Camera-type eye (tissue), 1 donor: ENCODE results near the gene NENF. TPM values are rescaled to one million over a fixed set of nuclear protein-coding genes. Genes with fewer than 3 reads are reported as not detected.

Experiments
- total RNA-seq: library from RNA; depleted of rRNA; stranded (reverse); fragments of >200 nt; gene quantifications from one replicate; pipeline ENCODE4 v1.2.3, GENCODE V29; 2014

NENF gene
- 24.9 TPM for total RNA-seq

GRCh38 chr1:212432661-212433576 lies at the start of gene NENF:
Gene NENF (plus strand): TSS chr1:212432920. CDS start chr1:212432944, 24 bp downstream.

GRCh38 chr1:212414328-212415106 lies 18.2 kb upstream of the NENF start, which contains the start of gene PACC1:
Gene PACC1 (minus strand): TSS chr1:212414886. CDS start chr1:212414757, 129 bp downstream.

Other genes with a start within 250 kb of the NENF start
- 27.8 TPM for gene PPP2R5A, start 147.5 kb upstream of the NENF start, total RNA-seq
- gene PACC1, start 18.0 kb upstream of the NENF start, total RNA-seq = 11.6 TPM
- 15.1 TPM for gene ATF3, start 175.8 kb downstream of the NENF start, total RNA-seq